ENCODE results near the gene CCDC196.

- TF ChIP-seq EZH2 (IDR thresholded peaks at IDR 0.05; ENCODE audit: borderline replicate concordance, low read depth, low read length, severe bottlenecking) = no peak
- TF ChIP-seq CTCF (IDR thresholded peaks at IDR 0.05; ENCODE audit: borderline replicate concordance, extremely low read depth, low read length, poor library complexity, severe bottlenecking) = no peak
Measured at GRCh38 chr14:66498311-66498710, 12.1 kb downstream of the CCDC196 start.

Data from DND-41 (cell line).